Liver (tissue), 9 donors: ENCODE data around the gene SRC. TPM values are rescaled to one million over a fixed set of nuclear protein-coding genes. Genes with fewer than 3 reads are reported as not detected.

Source experiments
- DNase-seq: peaks from one replicate; pipeline ENCODE4 v3.0.0-alpha.2; 2017; ENCODE audit warnings: low spot score
- H3K27ac ChIP-seq, 2 donors: one replicate each; pipeline ENCODE4 v1.7.0; 2013; ENCODE audit warnings: inconsistent platforms in 2 of 2, low read length in 2 of 2, control low read depth in 1 of 2, low read depth in 1 of 2, mild to moderate bottlenecking in 1 of 2
- H3K27me3 ChIP-seq, 4 donors: one replicate each; pipeline versions ENCODE4 v1.6.1 to v1.7.0; 2013; ENCODE audit warnings: low read length in 3 of 4, inconsistent platforms in 1 of 4, mild to moderate bottlenecking in 1 of 4, moderate library complexity in 1 of 4; ENCODE audit not compliant: control insufficient read depth in 4 of 4, insufficient read depth in 4 of 4
- H3K36me3 ChIP-seq, 4 donors: one replicate each; pipeline versions ENCODE4 v1.6.1 to v1.7.0; 2013; ENCODE audit warnings: low read length in 3 of 4, mild to moderate bottlenecking in 3 of 4, low read depth in 1 of 4, moderate library complexity in 1 of 4; ENCODE audit not compliant: control insufficient read depth in 4 of 4, insufficient read depth in 3 of 4
- H3K4me1 ChIP-seq, 4 donors: one replicate each; pipeline versions ENCODE4 v1.6.1 to v1.7.0; 2013; ENCODE audit warnings: low read length in 3 of 4, mild to moderate bottlenecking in 3 of 4, moderate library complexity in 1 of 4; ENCODE audit not compliant: control insufficient read depth in 4 of 4, insufficient read depth in 4 of 4
- H3K4me3 ChIP-seq, 3 donors: one replicate each; pipeline versions ENCODE4 v1.6.1 to v1.7.0; 2013; ENCODE audit warnings: low read length in 3 of 3, control low read depth in 1 of 3, low read depth in 1 of 3, mild to moderate bottlenecking in 1 of 3
- H3K9ac ChIP-seq, 2 donors: one replicate each; pipeline ENCODE4 v1.7.0; 2013; ENCODE audit warnings: low read length in 2 of 2, mild to moderate bottlenecking in 2 of 2, moderate library complexity in 2 of 2, control low read depth in 1 of 2, low read depth in 1 of 2
- H3K9me3 ChIP-seq, 4 donors: one replicate each; pipeline versions ENCODE4 v1.6.1 to v1.7.0; 2013; ENCODE audit warnings: low read length in 3 of 4; ENCODE audit not compliant: control insufficient read depth in 4 of 4
- CTCF ChIP-seq: fragments of 150-350 bp; IDR thresholded peaks from 2 replicates; pipeline ENCODE4 v1.5.1; 2017; ENCODE audit warnings: improper control_type of control experiment, low read depth, low read length; ENCODE audit not compliant: missing input control
- EGR1 ChIP-seq, 2 donors: IDR thresholded peaks; 2 replicates each; pipeline ENCODE4 v1.6.1; 2016 to 2018; ENCODE audit warnings: antibody characterized with exemption in 2 of 2, low read depth in 2 of 2
- FOXA1 ChIP-seq: IDR thresholded peaks from 2 replicates; pipeline ENCODE4 v1.6.1; 2016; ENCODE audit warnings: antibody characterized with exemption
- FOXA2 ChIP-seq: IDR thresholded peaks from 2 replicates; pipeline ENCODE4 v1.6.1; 2016; ENCODE audit warnings: antibody characterized with exemption
- GABPA ChIP-seq, 2 donors: IDR thresholded peaks in 1 of 2; conservative IDR thresholded peaks in 1 of 2; 2 replicates each; pipeline ENCODE4 v1.6.1; 2016; ENCODE audit warnings: antibody characterized with exemption in 2 of 2, mild to moderate bottlenecking in 1 of 2, moderate library complexity in 1 of 2
- HNF4A ChIP-seq, 2 donors: conservative IDR thresholded peaks; 2 replicates each; pipeline ENCODE4 v1.6.1; 2016; ENCODE audit warnings: antibody characterized with exemption in 2 of 2, mild to moderate bottlenecking in 2 of 2
- HNF4G ChIP-seq: IDR thresholded peaks from 2 replicates; pipeline ENCODE4 v1.6.1; 2016; ENCODE audit warnings: antibody characterized with exemption
- JUND ChIP-seq, 2 donors: IDR thresholded peaks; 2 replicates each; pipeline ENCODE4 v1.6.1; 2016; ENCODE audit warnings: antibody characterized with exemption in 2 of 2
- MAX ChIP-seq: IDR thresholded peaks from 2 replicates; pipeline ENCODE4 v1.6.1; 2016; ENCODE audit warnings: antibody characterized with exemption
- NR2F2 ChIP-seq: IDR thresholded peaks from 2 replicates; pipeline ENCODE4 v1.6.1; 2016; ENCODE audit warnings: antibody characterized with exemption
- RAD21 ChIP-seq, 2 donors: IDR thresholded peaks; 2 replicates each; pipeline ENCODE4 v1.6.1; 2016; ENCODE audit warnings: antibody characterized with exemption in 2 of 2, mild to moderate bottlenecking in 2 of 2
- SP1 ChIP-seq: IDR thresholded peaks from 2 replicates; pipeline ENCODE4 v1.6.1; 2018; ENCODE audit warnings: antibody characterized with exemption, mild to moderate bottlenecking
- TAF1 ChIP-seq: conservative IDR thresholded peaks from 2 replicates; pipeline ENCODE4 v1.6.1; 2016; ENCODE audit warnings: antibody characterized with exemption, mild to moderate bottlenecking
- YY1 ChIP-seq: IDR thresholded peaks from 2 replicates; pipeline ENCODE4 v1.6.1; 2016; ENCODE audit warnings: antibody characterized with exemption, mild to moderate bottlenecking
- ZBTB33 ChIP-seq: IDR thresholded peaks from 2 replicates; pipeline ENCODE4 v1.6.1; 2016; ENCODE audit warnings: antibody characterized with exemption
- WGBS: extraction: QIAGEN DNeasy Blood & Tissue Kit; methylation state at CpG from one replicate; pipeline ENCODE4 v1.1.7; 2013; 5-methylcytosine and 5-hydroxymethylcytosine counted together
- polyA plus RNA-seq, 2 donors: library from polyadenylated mRNA; stranded (reverse) in 1 of 2; unstranded in 1 of 2; fragments of 200-250 nt in 1 of 2; fragments of >200 nt in 1 of 2; fragmentation: Nextera tagmentation in 1 of 2; extraction: Ambion mirVana in 1 of 2; gene quantifications; one replicate each; pipeline versions ENCODE4 v1.2.1 to v1.2.3, GENCODE V29; 2013 to 2015
- total RNA-seq, 2 donors: library from RNA; depleted of rRNA; stranded (reverse); fragments of >200 nt; gene quantifications; one replicate each; pipeline ENCODE4 v1.2.3, GENCODE V29; 2014
- donor health status: healthy.
- donor health status: healthy.
- donor health status: healthy.
- donor health status: healthy.
- donor health status: healthy.

The SRC gene
- total and polyA plus RNA-seq, 4 donors: 3.3 to 21.2 (median 5.4) TPM

- no peak for DNase-seq
- Histone ChIP-seq H3K9me3 (no peaks in the 10 kb centered on the region), H3K27ac (no peak overlapping the region), H3K9ac (no peak overlapping the region), H3K4me3 (no peak overlapping the region), H3K4me1 (peaks cover 2 to 12% (median 9%) of the 10 kb centered on the region in 4 donors), H3K27me3 (no peaks in the 10 kb centered on the region), H3K36me3 (no peaks in the 10 kb centered on the region)
- TF ChIP-seq HNF4A (conservative IDR thresholded peaks at IDR 0.05) (peak; percentile 41 to 80), RAD21 (IDR thresholded peaks at IDR 0.05) (no peak)
- 68% methylated on average over 11 of the region's 11 CpGs for WGBS
Observed at GRCh38 chr20:37381621-37382471, 35.9 kb downstream of the SRC start.

GRCh38 chr20:37382482-37383120 lies 36.7 kb downstream of the SRC start:
- no peak for TF ChIP-seq MAX
- TF ChIP-seq GABPA (IDR thresholded peaks at IDR 0.05 in 1 of 2, conservative IDR thresholded peaks at IDR 0.05 in 1 of 2): no peak
- TF ChIP-seq CTCF: no peak
- TF ChIP-seq SP1: no peak
- no peak for TF ChIP-seq RAD21 (IDR thresholded peaks at IDR 0.05)
- H3K9me3 ChIP-seq: no peaks in the 10 kb centered on the region
- H3K27me3 ChIP-seq: no peaks in the 10 kb centered on the region
- no peak overlapping the region for H3K4me3 ChIP-seq
- DNase-seq: no peak
- no peak overlapping the region for H3K9ac ChIP-seq
- WGBS: 87% methylated on average over 11 of the region's 11 CpGs
- peaks cover 2 to 12% (median 9%) of the 10 kb centered on the region in 4 donors for H3K4me1 ChIP-seq
- no peak overlapping the region for H3K27ac ChIP-seq
- no peaks in the 10 kb centered on the region for H3K36me3 ChIP-seq

- Histone ChIP-seq H3K9ac (no peak overlapping the region), H3K9me3 (no peaks in the 10 kb centered on the region), H3K27me3 (no peaks in the 10 kb centered on the region), H3K4me3 (no peak overlapping the region), H3K4me1 (peaks cover 2 to 12% (median 9%) of the 10 kb centered on the region in 4 donors), H3K36me3 (no peaks in the 10 kb centered on the region), H3K27ac (no peak overlapping the region)
- 93% methylated on average over 25 of the region's 25 CpGs for WGBS
- no peak for DNase-seq
- TF ChIP-seq ZBTB33 (no peak), HNF4A (conservative IDR thresholded peaks at IDR 0.05) (no peak), RAD21 (IDR thresholded peaks at IDR 0.05) (no peak), NR2F2 (no peak), EGR1 (IDR thresholded peaks at IDR 0.05; ENCODE audit: low read depth in 2 of 2) (no peak), YY1 (no peak), TAF1 (no peak), FOXA2 (no peak), HNF4G (no peak), GABPA (IDR thresholded peaks at IDR 0.05 in 1 of 2, conservative IDR thresholded peaks at IDR 0.05 in 1 of 2) (no peak), FOXA1 (no peak), JUND (IDR thresholded peaks at IDR 0.05) (no peak)
Observed at GRCh38 chr20:37383229-37383989, 37.5 kb downstream of the SRC start.
